Pancreas (tissue), 10 donors: ENCODE measurements around the gene TSPOAP1. TPM values are rescaled to one million over a fixed set of nuclear protein-coding genes. Genes with fewer than 3 reads are reported as not detected.

Experiments
- ATAC-seq, 4 donors: fragments of 200-7000 bp; cut with Tn5 transposase; one replicate each; pipeline versions ENCODE4 v1.8.0 to v1.9.1; 2020; ENCODE audit warnings: mild to moderate bottlenecking in 4 of 4, moderate library complexity in 4 of 4
- DNase-seq, 6 donors: peaks; one replicate each; pipeline ENCODE4 v3.0.0-alpha.2; 2020
- FAIRE-seq: peaks from 2 replicates; lab custom pipeline; 2012; peaks lifted over from hg19 to GRCh38; lab: Jason Lieb, UNC
- H3K27ac ChIP-seq, 4 donors: fragments of 200-600 bp; sonication (generic); 1 replicate in 3 of 4; 2 replicates in 1 of 4; pipeline versions ENCODE4 v1.5.0 to v1.8.0; 2020
- H3K27me3 ChIP-seq, 4 donors: fragments of 200-600 bp; one replicate each; pipeline ENCODE4 v1.8.0; 2021
- H3K36me3 ChIP-seq, 3 donors: fragments of 200-600 bp; sonication (generic) in 1 of 3; one replicate each; pipeline versions ENCODE4 v1.5.0 to v1.8.0; 2020 to 2021
- H3K4me1 ChIP-seq, 3 donors: fragments of 200-600 bp; one replicate each; pipeline ENCODE4 v1.8.0; 2021
- H3K4me3 ChIP-seq, 4 donors: fragments of 200-600 bp; sonication (generic) in 2 of 4; one replicate each; pipeline versions ENCODE4 v1.5.0 to v1.8.0; 2020 to 2021
- H3K9me3 ChIP-seq, 4 donors: fragments of 200-600 bp; one replicate each; pipeline ENCODE4 v1.8.0; 2021
- CTCF ChIP-seq, 4 donors: fragments of 200-600 bp; sonication (generic) in 3 of 4; IDR thresholded peaks; one replicate each; pipeline versions ENCODE4 v1.5.0 to v1.8.0; 2021; ENCODE audit warnings: antibody characterized with exemption in 4 of 4
- WGBS, 2 donors: extraction: QIAGEN DNeasy Blood & Tissue Kit; methylation state at CpG; one replicate each; pipeline ENCODE4 v1.1.7; 2013; 5-methylcytosine and 5-hydroxymethylcytosine counted together
- intact Hi-C, 3 donors: fragments of 100-400 bp; cut with DNase I; formaldehyde crosslinking; loops; one replicate each; pipeline versions ENCODE4 v1.11.1 to v1.14.2; 2022
- polyA plus RNA-seq, 2 donors: library from polyadenylated mRNA; stranded (reverse); fragments of 200-250 nt; gene quantifications; one replicate each; pipeline ENCODE4 v1.2.3, GENCODE V29; 2013
- total RNA-seq, 6 donors: library from RNA; stranded (reverse); fragmentation: NEBNext Ultra II Directional in 4 of 6; extraction: Animal tissue kit (Norgen Biotek cat#: 25700) in 4 of 6; gene quantifications; one replicate each; pipeline versions ENCODE4 v1.2.1 to v1.2.4, GENCODE V29; 2021 to 2023
- donor health status: healthy with polysubstance abuse.
- donor health status: DM: no; HTN: no; CAD: no; lungs with moderate emphysema.
- donor health status: DM: no; HTN: no; CAD: no.
- donor health status: control.
- donor health status: control.
- donor health status: Bipolar disorder and iron deficiency.
- donor health status: DM: yes; HTN: yes; CAD: no.
- donor health status: DM: no; HTN: no; CAD: no.
- donor health status: DM: no; HTN: no; CAD: no.
- donor health status: DM: yes; HTN: yes; CAD: no.

Gene TSPOAP1
- total and polyA plus RNA-seq, 8 donors = 7.0 to 90.2 (median 14.8) TPM

GRCh38 chr17:58330997-58331814 lies 2.6 kb upstream of the TSPOAP1 start:
- intact Hi-C loops = no loop called here
- ATAC-seq (peak in 2 of 4 donors; percentile 31 to 44), FAIRE-seq (no peak), DNase-seq (peak in 1 of 6 donors; percentile 61)
- H3K9me3 ChIP-seq = no peaks in the 10 kb centered on the region
- H3K4me1 ChIP-seq = no peaks in the 10 kb centered on the region
- H3K27ac ChIP-seq = peak overlapping the region in 2 of 4 donors; percentile 50 to 59
- WGBS, 2 donors = 72 to 79% methylated on average over 19 to 23 of the region's 23 CpGs
- no peak for TF ChIP-seq CTCF (IDR thresholded peaks at IDR 0.05)
- H3K27me3 ChIP-seq = no peaks in the 10 kb centered on the region
- H3K4me3 ChIP-seq = peak overlapping the region in 1 of 4 donors; percentile 33
- no peaks in the 10 kb centered on the region for H3K36me3 ChIP-seq

DNA sequence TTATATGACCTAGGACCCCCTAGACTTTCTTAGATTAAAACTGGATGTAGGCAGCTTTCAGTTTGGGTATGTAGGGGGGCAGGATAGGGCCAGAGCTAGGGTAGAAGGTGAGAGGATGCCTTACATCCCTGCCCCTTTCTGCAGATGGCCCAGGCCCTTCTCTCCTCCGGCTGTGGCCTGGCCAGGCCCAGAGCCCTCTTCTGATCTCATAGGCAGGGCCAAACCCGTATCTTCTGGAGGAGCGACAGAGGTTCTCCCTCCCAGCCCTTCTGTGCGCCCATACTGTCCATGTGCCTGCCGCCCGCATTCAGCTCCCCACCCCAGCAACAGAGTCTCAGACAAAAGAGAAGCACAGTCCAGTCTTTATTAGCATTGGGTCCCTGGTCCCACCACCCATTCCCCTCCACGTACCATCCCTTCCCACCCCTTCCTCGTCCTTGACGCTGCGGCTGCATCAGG lies 2.0 kb upstream of the TSPOAP1 start:
- H3K27me3 ChIP-seq = no peaks in the 10 kb centered on the region
- intact Hi-C loops = no loop called here
- no peaks in the 10 kb centered on the region for H3K9me3 ChIP-seq
- FAIRE-seq = no peak
- H3K4me1 ChIP-seq = no peaks in the 10 kb centered on the region
- no peak for DNase-seq
- peak overlapping the region in 2 of 4 donors; percentile 37 to 59 for H3K27ac ChIP-seq
- TF ChIP-seq CTCF (IDR thresholded peaks at IDR 0.05) = no peak
- 64 to 81% methylated on average over 10 of the region's 10 CpGs for WGBS, 2 donors
- no peaks in the 10 kb centered on the region for H3K36me3 ChIP-seq
- no peak for ATAC-seq
- H3K4me3 ChIP-seq = peak overlapping the region in 1 of 4 donors; percentile 33

DNA sequence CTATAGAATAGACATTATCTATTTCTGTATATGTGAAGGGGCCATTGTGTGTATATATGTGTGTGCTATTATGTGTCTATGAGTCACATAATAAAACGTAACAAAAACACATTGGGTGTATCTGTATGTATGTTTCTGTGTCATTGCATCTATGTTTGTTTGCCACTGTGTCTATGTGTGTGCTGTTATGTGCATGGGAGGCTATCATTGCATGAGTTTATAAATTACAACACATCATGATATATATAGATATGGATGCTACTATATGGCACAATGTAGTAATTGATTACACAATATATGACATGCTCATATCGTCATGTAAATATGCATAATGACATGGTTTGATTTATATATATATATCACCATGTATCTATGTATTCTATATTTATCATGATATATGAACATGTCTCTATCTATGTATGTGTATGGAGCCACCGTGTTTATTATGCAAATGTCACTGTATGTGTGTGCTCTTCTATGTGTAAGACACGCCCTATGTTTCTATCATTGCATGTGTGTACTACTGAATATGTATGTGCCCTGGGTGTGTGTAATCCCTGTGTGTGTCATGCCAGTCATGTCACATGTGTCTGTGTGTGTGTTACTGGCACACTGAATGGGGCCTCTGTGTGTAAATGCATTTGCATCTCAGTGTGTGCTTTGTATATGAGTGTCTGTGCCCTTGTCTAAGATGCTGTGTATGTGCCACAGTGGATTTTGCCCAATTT lies 1.4 kb upstream of the TSPOAP1 start:
- no peak overlapping the region for H3K27ac ChIP-seq
- ATAC-seq (no peak), DNase-seq (no peak), FAIRE-seq (no peak)
- no peaks in the 10 kb centered on the region for H3K36me3 ChIP-seq
- intact Hi-C loops = no loop called here
- H3K4me3 ChIP-seq = peak overlapping the region in 1 of 4 donors; percentile 33
- H3K4me1 ChIP-seq = no peaks in the 10 kb centered on the region
- 65 to 73% methylated on average over 4 of the region's 4 CpGs for WGBS, 2 donors
- TF ChIP-seq CTCF (IDR thresholded peaks at IDR 0.05) = no peak
- no peaks in the 10 kb centered on the region for H3K27me3 ChIP-seq
- H3K9me3 ChIP-seq = no peaks in the 10 kb centered on the region

DNA sequence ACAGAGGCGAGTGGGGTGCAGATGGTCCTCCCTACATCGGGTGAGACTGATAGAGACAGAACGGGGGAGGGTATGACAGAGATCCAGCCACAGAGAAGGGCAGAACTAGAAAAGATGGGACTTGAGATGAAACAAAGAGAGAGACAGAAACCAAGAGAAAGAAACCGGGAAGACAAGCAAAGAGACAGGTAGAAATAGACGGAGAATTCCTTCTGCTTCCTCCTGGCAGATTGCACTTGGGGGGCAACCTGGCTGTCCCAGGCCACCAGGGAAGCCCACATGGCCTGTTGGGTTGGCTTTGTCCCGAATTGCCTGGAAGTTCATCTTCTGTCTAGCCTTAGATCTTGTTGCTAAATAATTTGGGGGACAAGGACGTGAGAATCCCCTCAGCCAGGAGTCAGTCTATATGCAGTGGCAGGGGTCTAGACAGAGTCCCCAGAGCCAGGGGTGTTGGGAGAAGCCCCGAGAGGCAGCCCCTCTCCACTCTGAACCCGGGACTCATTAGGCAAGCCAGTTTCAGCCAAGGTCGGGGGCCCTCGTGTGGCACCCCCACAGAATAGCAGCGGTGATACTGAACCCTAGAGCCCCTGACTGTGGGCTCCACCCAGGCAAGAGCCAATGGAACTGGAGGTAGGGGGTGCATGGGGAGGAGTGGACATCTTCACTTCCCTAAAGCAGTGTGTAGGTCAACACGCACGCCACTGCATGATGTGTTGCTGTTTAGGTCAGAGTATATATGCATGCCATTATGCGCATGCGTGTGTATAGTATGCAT lies 627 bp upstream of the TSPOAP1 start:
- Histone ChIP-seq H3K27me3 (no peaks in the 10 kb centered on the region), H3K4me1 (no peaks in the 10 kb centered on the region), H3K27ac (no peak overlapping the region), H3K4me3 (no peak overlapping the region), H3K36me3 (no peaks in the 10 kb centered on the region), H3K9me3 (no peaks in the 10 kb centered on the region)
- TF ChIP-seq CTCF (IDR thresholded peaks at IDR 0.05) = no peak
- intact Hi-C loops = no loop called here
- ATAC-seq (peak in 2 of 4 donors; percentile 24 to 55), FAIRE-seq (no peak), DNase-seq (no peak)
- 42 to 52% methylated on average over 16 of the region's 16 CpGs for WGBS, 2 donors
